Peyer's patch (tissue), 4 donors: ENCODE data around the gene CATSPER3.

Experiments
- CTCF ChIP-seq, 6 experiments: fragments of 450-650 bp in 4 of 6; fragments of 200-600 bp in 2 of 6; sonication (generic) in 1 of 6; IDR thresholded peaks; one replicate each; pipeline ENCODE4 v1.5.1; 2017 to 2019; ENCODE audit warnings: antibody characterized with exemption in 6 of 6, mild to moderate bottlenecking in 3 of 6, moderate library complexity in 1 of 6
- POLR2A ChIP-seq, 2 donors: fragments of 450-650 bp; IDR thresholded peaks; one replicate each; pipeline ENCODE4 v1.5.1; 2017; ENCODE audit warnings: antibody characterized with exemption in 2 of 2, mild to moderate bottlenecking in 2 of 2, moderate library complexity in 2 of 2

GRCh38 chr5:135037519-135038204, 70.0 kb downstream of the CATSPER3 start:
- TF ChIP-seq CTCF (IDR thresholded peaks at IDR 0.05), result no peak
- no peak for TF ChIP-seq POLR2A (IDR thresholded peaks at IDR 0.05)
